SK-N-SH (cell line): ENCODE data around the gene ALX3.
A peak's percentile ranks its signal among the peaks of the same experiment; 100 is the strongest.

Experiments used
- CHD2 ChIP-seq: fragments of 150-350 bp; IDR thresholded peaks from 2 replicates; pipeline ENCODE4 v1.6.1; 2018; ENCODE audit warnings: low read length; ENCODE audit not compliant: partially characterized antibody
- CTCF ChIP-seq: fragments of 200-600 bp; sonication (generic); IDR thresholded peaks from 2 replicates; pipeline ENCODE4 v1.6.1; 2017; ENCODE audit warnings: antibody characterized with exemption, mild to moderate bottlenecking, moderate library complexity
- EP300 ChIP-seq, 2 experiments: IDR thresholded peaks; 2 replicates each; pipeline versions ENCODE4 v1.4.0 to v1.6.1; 2012; ENCODE audit warnings: borderline replicate concordance in 1 of 2, low read depth in 1 of 2, low read length in 1 of 2
- EZH2phosphoT487 ChIP-seq: fragments of 200-600 bp; sonication (generic); IDR thresholded peaks from 2 replicates; pipeline ENCODE4 v1.6.1; 2017; ENCODE audit warnings: low read depth, mixed run types, mild to moderate bottlenecking, antibody characterized with exemption, moderate library complexity, borderline replicate concordance
- MXI1 ChIP-seq: IDR thresholded peaks from 2 replicates; pipeline ENCODE4 v1.6.1; 2012; ENCODE audit warnings: mild to moderate bottlenecking, low read depth, low read length, improper control_type of control experiment
- NRF1 ChIP-seq: IDR thresholded peaks from 2 replicates; pipeline ENCODE4 v1.6.1; 2012; ENCODE audit warnings: low read depth, mild to moderate bottlenecking, low read length
- POLR2AphosphoS5 ChIP-seq: IDR thresholded peaks from 2 replicates; pipeline ENCODE4 v1.6.1; 2012; ENCODE audit warnings: low read depth, low read length
- RAD21 ChIP-seq: IDR thresholded peaks from 2 replicates; pipeline ENCODE4 v1.6.1; 2012; ENCODE audit warnings: mild to moderate bottlenecking, low read length
- REST ChIP-seq: IDR thresholded peaks from 2 replicates; pipeline ENCODE4 v1.6.1; 2012; ENCODE audit warnings: mild to moderate bottlenecking, low read depth, low read length, moderate library complexity
- TCF12 ChIP-seq: IDR thresholded peaks from 2 replicates; pipeline ENCODE4 v1.4.0; 2012
- USF1 ChIP-seq: IDR thresholded peaks from 2 replicates; pipeline ENCODE4 v1.4.0; 2012; ENCODE audit warnings: low read depth, borderline replicate concordance

GRCh38 chr1:110011527-110012041 is 58.9 kb downstream of the ALX3 start:
- TF ChIP-seq CTCF (peak; percentile 69), CHD2 (no peak), EP300 (IDR thresholded peaks at IDR 0.05; ENCODE audit: borderline replicate concordance in 1 of 2, low read depth in 1 of 2, low read length in 1 of 2) (no peak), TCF12 (no peak), RAD21 (peak; percentile 73), EZH2phosphoT487 (no peak), POLR2AphosphoS5 (no peak), NRF1 (no peak), REST (no peak), MXI1 (no peak), USF1 (no peak)
